Measurements from ENCODE around the gene WDFY2.
"Not testable (repeated sequence)": the region's sequence is repeated elsewhere in the genome, so short reads cannot be mapped to it uniquely, and the experiment has no call there.

Gene WDFY2

GRCh38 chr13:51635137-51635878, 51.0 kb downstream of the WDFY2 start:
- no peak for DNase-seq

- DNase-seq, result no peak
These were observed 52.2 kb downstream of the WDFY2 start for GRCh38 chr13:51636349-51636890.

GRCh38 chr13:51637852-51638215, 53.6 kb downstream of the WDFY2 start:
- DNase-seq, result no peak

GRCh38 chr13:51638216-51638871, 54.1 kb downstream of the WDFY2 start:
- DNase-seq, result no peak

- DNase-seq, result no peak
These were observed 54.9 kb downstream of the WDFY2 start for GRCh38 chr13:51639171-51639570.

- not testable (repeated sequence) for DNase-seq
These were observed 56.4 kb downstream of the WDFY2 start for GRCh38 chr13:51640696-51641095.

- no peak for DNase-seq
These were observed 59.0 kb downstream of the WDFY2 start for GRCh38 chr13:51643105-51643881.

GRCh38 chr13:51643882-51644281, 59.6 kb downstream of the WDFY2 start:
- DNase-seq, result no peak

GRCh38 chr13:51644654-51645053, 60.4 kb downstream of the WDFY2 start:
- no peak for DNase-seq

GRCh38 chr13:51645154-51645650, 60.9 kb downstream of the WDFY2 start:
- DNase-seq, result no peak

GRCh38 chr13:51645761-51646670, 61.8 kb downstream of the WDFY2 start:
- no peak for DNase-seq

GRCh38 chr13:51647067-51647466, 62.8 kb downstream of the WDFY2 start:
- DNase-seq, result no peak

- not testable (repeated sequence) for DNase-seq
These were observed 67.9 kb downstream of the WDFY2 start for GRCh38 chr13:51652193-51652592.

- DNase-seq, result no peak
These were observed 75.2 kb downstream of the WDFY2 start for GRCh38 chr13:51659276-51660127.

- no peak for DNase-seq
These were observed 76.6 kb downstream of the WDFY2 start for GRCh38 chr13:51660813-51661212.

GRCh38 chr13:51663973-51664957, 80.0 kb downstream of the WDFY2 start:
- no peak for DNase-seq

GRCh38 chr13:51665456-51665855, 81.2 kb downstream of the WDFY2 start:
- no peak for DNase-seq

- no peak for DNase-seq
These were observed 82.1 kb downstream of the WDFY2 start for GRCh38 chr13:51666374-51666773.

- DNase-seq, result no peak
These were observed 82.6 kb downstream of the WDFY2 start for GRCh38 chr13:51666839-51667238.

Measured in activated effector memory CD4-positive, alpha-beta T cell treated with anti-CD3 and anti-CD28 coated beads, Interleukin-2, amount 50 U/mL, for 16 hours (primary cell).